GM12874 (cell line): ENCODE data around the gene ARHGAP22.

Experiments used
- CTCF ChIP-seq: IDR thresholded peaks from 2 replicates; pipeline ENCODE4 v1.5.1; 2011; ENCODE audit warnings: low read depth, mild to moderate bottlenecking, control low read depth, low read length, moderate library complexity; ENCODE audit not compliant: insufficient read depth

ARHGAP22 gene

GRCh38 chr10:48614481-48615390 is 9.9 kb upstream of the ARHGAP22 start:
- peak; percentile 35; the same call in 1 of the 2 replicates for TF ChIP-seq CTCF

GRCh38 chr10:48613016-48613415 is 8.1 kb upstream of the ARHGAP22 start:
- no peak for TF ChIP-seq CTCF

- no peak for TF ChIP-seq CTCF
These were observed 7.5 kb upstream of the ARHGAP22 start for GRCh38 chr10:48612236-48612943.

- no peak for TF ChIP-seq CTCF
These were observed 6.3 kb upstream of the ARHGAP22 start for GRCh38 chr10:48611133-48611532.

- no peak for TF ChIP-seq CTCF
These were observed 5.8 kb upstream of the ARHGAP22 start for GRCh38 chr10:48610585-48611093.

GRCh38 chr10:48609899-48610584 is 5.2 kb upstream of the ARHGAP22 start:
- TF ChIP-seq CTCF = no peak

GRCh38 chr10:48609441-48609840 is 4.6 kb upstream of the ARHGAP22 start:
- no peak for TF ChIP-seq CTCF
